ENCODE results near the gene MBD6. TPM values are rescaled to one million over a fixed set of nuclear protein-coding genes. Genes with fewer than 3 reads are reported as not detected.

The MBD6 gene
- total and polyA plus RNA-seq, 2 of the 4 experiments (the other 2 are of a cell fraction): 0.90 to 9.3 TPM

- ATAC-seq (ENCODE audit: low read depth) (no peak), DNase-seq (no peak)
- H3K36me3 ChIP-seq (ENCODE audit: control insufficient read depth, insufficient read depth, low read length): peaks cover 86% of the 10 kb centered on the region
- BruUV-seq (replicated peaks): TSS peak; percentile 86
- H3K14ac ChIP-seq (replicated peaks; ENCODE audit: low read depth, low read length): no peak overlapping the region
- no peak overlapping the region for H3K4me3 ChIP-seq (ENCODE audit: insufficient read depth, low read depth, low read length)
- no peak overlapping the region for H2BK20ac ChIP-seq (ENCODE audit: low read depth, low read length)
- H2BK120ac ChIP-seq (ENCODE audit: low read depth, low read length): no peak overlapping the region
- no peak overlapping the region for H3K4me2 ChIP-seq (ENCODE audit: low read depth, low read length)
- H3K4me1 ChIP-seq (ENCODE audit: control insufficient read depth, insufficient read depth, low read length): no peaks in the 10 kb centered on the region
- no peak overlapping the region for H3K18ac ChIP-seq (ENCODE audit: low read depth, low read length)
- intact Hi-C loops (cut with micrococcal nuclease) (no loop called here), in situ Hi-C loops (cut with MboI; ENCODE audit: low sequenced_read_pairs) (no loop called here), dilution Hi-C loops (cut with HindIII; ENCODE audit: low sequenced_read_pairs, unreplicated experiment) (no loop called here)
- peaks cover 9 to 42% of the 10 kb centered on the region in 2 experiments for H3K79me1 ChIP-seq (ENCODE audit: low read depth in 1 of 2, low read length in 2 of 2)
- CTCF ChIA-PET: no interaction called here
- peaks cover 4% of the 10 kb centered on the region for H4K20me1 ChIP-seq (ENCODE audit: insufficient read depth, low read length)
- H4K5ac ChIP-seq (ENCODE audit: low read depth, low read length): no peak overlapping the region
- WGBS, 2 experiments (ENCODE audit: extremely low coverage in 2 of 2, insufficient read length in 1 of 2): no CpG with 5 or more reads among the region's 5 CpGs
- POLR2A ChIA-PET (ENCODE audit: unreplicated experiment): no interaction called here
- H2AFZ ChIP-seq (replicated peaks; ENCODE audit: low read length, poor library complexity): no peak overlapping the region
- no peak overlapping the region for H3K4ac ChIP-seq (ENCODE audit: low read depth, low read length)
- no peak overlapping the region for H2AK9ac ChIP-seq (replicated peaks; ENCODE audit: low read depth, low read length, poor library complexity)
- no peak overlapping the region for H4K8ac ChIP-seq (ENCODE audit: low read depth in 2 of 2, low read length in 2 of 2)
- TF ChIP-seq RAD21 (IDR thresholded peaks at IDR 0.05; ENCODE audit: low read length) (no peak), USF2 (IDR thresholded peaks at IDR 0.05; ENCODE audit: low read depth, low read length) (no peak), RFX5 (IDR thresholded peaks at IDR 0.05; ENCODE audit: low read depth, low read length) (no peak), ELK1 (IDR thresholded peaks at IDR 0.05; ENCODE audit: borderline replicate concordance, low read depth, low read length) (no peak), CTCF (conservative IDR thresholded peaks at IDR 0.05; ENCODE audit: low read depth, low read length) (no peak), RCOR1 (IDR thresholded peaks at IDR 0.05; ENCODE audit: insufficient replicate concordance, low read length) (no peak), CHD1 (IDR thresholded peaks at IDR 0.05; ENCODE audit: low read depth, low read length) (no peak), MAZ (IDR thresholded peaks at IDR 0.05; ENCODE audit: borderline replicate concordance, low read depth, low read length) (no peak), NFE2L2 (IDR thresholded peaks at IDR 0.05; ENCODE audit: low read depth, low read length) (no peak), POLR2A (IDR thresholded peaks at IDR 0.05; ENCODE audit: low read depth, low read length) (no peak), MXI1 (IDR thresholded peaks at IDR 0.05; ENCODE audit: borderline replicate concordance, low read depth, low read length) (no peak), CEBPB (IDR thresholded peaks at IDR 0.05; ENCODE audit: low read depth, low read length) (no peak)
- no peak overlapping the region for H2BK5ac ChIP-seq (ENCODE audit: low read depth, low read length, poor library complexity, severe bottlenecking)
- H3K9me3 ChIP-seq (ENCODE audit: control insufficient read depth, insufficient read depth, low read length): no peaks in the 10 kb centered on the region
- H3K27me3 ChIP-seq (ENCODE audit: control insufficient read depth, insufficient read depth, low read length): no peaks in the 10 kb centered on the region
- no peak overlapping the region; the same call in 1 of the 2 replicates for H3K56ac ChIP-seq (ENCODE audit: extremely low read depth, insufficient read depth, low read length)
- H3K23ac ChIP-seq (ENCODE audit: low read depth, low read length): no peak overlapping the region
- H3K27ac ChIP-seq (ENCODE audit: insufficient read depth, low read length): no peak overlapping the region
- peaks cover 1% of the 10 kb centered on the region; the same call in 1 of the 2 replicates for H3K9me1 ChIP-seq (ENCODE audit: insufficient read depth, low read length)
- H4K91ac ChIP-seq (ENCODE audit: insufficient read depth, low read depth, low read length): no peak overlapping the region
- H2AK5ac ChIP-seq (ENCODE audit: low read depth, low read length): no peak overlapping the region
- H2BK15ac ChIP-seq (ENCODE audit: low read depth, low read length): no peak overlapping the region
- H3K9ac ChIP-seq (ENCODE audit: low read depth, low read length): no peak overlapping the region
These were observed 7.9 kb downstream of the MBD6 start for GRCh38 chr12:57530396-57531142.
